Measurements from ENCODE around the gene ABCC8.

ABCC8 gene

DNA sequence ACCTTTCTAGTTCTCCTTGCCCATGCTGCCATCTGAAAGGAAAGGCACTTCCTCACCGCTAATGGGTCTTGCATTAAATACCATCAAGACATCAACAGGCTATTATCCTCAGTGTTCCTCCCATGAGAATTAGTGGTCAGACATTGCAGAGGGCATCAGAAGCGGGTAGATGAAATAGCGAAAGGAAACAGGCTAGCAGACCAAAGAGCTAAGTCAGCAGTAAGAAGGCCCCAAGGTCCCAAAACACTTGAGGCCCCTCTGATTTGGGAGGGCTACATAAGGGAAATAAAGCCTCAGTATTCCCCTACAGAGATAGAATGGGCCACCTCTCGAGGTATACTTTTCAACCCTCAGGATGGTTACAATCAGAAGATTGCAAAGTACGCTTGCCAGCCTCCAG, 101.1 kb downstream of the ABCC8 start:
- Mint-ChIP-seq H3K27me3 (ENCODE audit: low read depth) (no peaks in the 10 kb centered on the region), H3K27ac (no peak overlapping the region), H3K4me3 (no peak overlapping the region), H3K36me3 (ENCODE audit: low read depth) (peaks cover 33% of the 10 kb centered on the region), H3K9me3 (peaks cover 51% of the 10 kb centered on the region), H3K4me1 (no peaks in the 10 kb centered on the region)
- TF ChIP-seq, protein P1, sequence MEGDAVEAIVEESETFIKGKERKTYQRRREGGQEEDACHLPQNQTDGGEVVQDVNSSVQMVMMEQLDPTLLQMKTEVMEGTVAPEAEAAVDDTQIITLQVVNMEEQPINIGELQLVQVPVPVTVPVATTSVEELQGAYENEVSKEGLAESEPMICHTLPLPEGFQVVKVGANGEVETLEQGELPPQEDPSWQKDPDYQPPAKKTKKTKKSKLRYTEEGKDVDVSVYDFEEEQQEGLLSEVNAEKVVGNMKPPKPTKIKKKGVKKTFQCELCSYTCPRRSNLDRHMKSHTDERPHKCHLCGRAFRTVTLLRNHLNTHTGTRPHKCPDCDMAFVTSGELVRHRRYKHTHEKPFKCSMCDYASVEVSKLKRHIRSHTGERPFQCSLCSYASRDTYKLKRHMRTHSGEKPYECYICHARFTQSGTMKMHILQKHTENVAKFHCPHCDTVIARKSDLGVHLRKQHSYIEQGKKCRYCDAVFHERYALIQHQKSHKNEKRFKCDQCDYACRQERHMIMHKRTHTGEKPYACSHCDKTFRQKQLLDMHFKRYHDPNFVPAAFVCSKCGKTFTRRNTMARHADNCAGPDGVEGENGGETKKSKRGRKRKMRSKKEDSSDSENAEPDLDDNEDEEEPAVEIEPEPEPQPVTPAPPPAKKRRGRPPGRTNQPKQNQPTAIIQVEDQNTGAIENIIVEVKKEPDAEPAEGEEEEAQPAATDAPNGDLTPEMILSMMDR (IDR thresholded peaks at IDR 0.05; ENCODE audit: unreplicated experiment in 3 of 3): no peak

GRCh38 chr11:17371614-17372013, 105.0 kb downstream of the ABCC8 start:
- Mint-ChIP-seq H3K27ac (no peak overlapping the region), H3K27me3 (ENCODE audit: low read depth) (peaks cover 4% of the 10 kb centered on the region), H3K4me1 (no peaks in the 10 kb centered on the region), H3K4me3 (no peak overlapping the region), H3K9me3 (peaks cover 70% of the 10 kb centered on the region), H3K36me3 (ENCODE audit: low read depth) (peaks cover 59% of the 10 kb centered on the region)
- TF ChIP-seq, protein P1 (IDR thresholded peaks at IDR 0.05; ENCODE audit: unreplicated experiment in 3 of 3): no peak

DNA sequence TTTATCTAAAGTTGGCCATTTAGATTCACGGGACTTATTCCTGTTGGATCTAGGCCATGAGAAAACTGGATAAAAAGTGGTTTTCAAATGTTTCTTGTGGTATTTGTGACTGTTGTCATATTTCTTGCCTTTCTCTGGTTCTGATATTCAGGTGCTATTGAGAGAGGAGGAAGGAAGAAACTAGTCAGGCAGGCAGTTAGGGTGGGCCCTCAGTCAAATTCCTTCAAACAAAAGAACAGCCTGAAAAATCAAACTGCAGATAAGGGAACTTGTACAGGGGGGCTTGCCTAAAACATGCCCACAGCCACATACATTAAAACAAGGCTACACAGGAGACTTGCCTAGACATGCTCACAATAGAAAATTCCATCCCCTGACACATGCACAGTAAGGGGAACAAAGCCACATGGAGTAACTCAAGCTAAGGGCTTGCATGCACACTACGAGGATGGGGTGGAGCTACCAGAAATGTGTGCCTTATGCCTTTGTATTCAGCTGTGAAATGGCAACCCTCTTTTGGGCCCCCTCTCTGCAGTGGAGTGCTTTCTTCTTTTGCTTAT, 106.9 kb downstream of the ABCC8 start:
- Mint-ChIP-seq H3K4me1 (no peaks in the 10 kb centered on the region), H3K27me3 (ENCODE audit: low read depth) (peaks cover 4% of the 10 kb centered on the region), H3K4me3 (no peak overlapping the region), H3K27ac (no peak overlapping the region), H3K9me3 (peaks cover 65% of the 10 kb centered on the region), H3K36me3 (ENCODE audit: low read depth) (peaks cover 59% of the 10 kb centered on the region)
- TF ChIP-seq, protein P1 (IDR thresholded peaks at IDR 0.05; ENCODE audit: unreplicated experiment in 3 of 3): no peak

DNA sequence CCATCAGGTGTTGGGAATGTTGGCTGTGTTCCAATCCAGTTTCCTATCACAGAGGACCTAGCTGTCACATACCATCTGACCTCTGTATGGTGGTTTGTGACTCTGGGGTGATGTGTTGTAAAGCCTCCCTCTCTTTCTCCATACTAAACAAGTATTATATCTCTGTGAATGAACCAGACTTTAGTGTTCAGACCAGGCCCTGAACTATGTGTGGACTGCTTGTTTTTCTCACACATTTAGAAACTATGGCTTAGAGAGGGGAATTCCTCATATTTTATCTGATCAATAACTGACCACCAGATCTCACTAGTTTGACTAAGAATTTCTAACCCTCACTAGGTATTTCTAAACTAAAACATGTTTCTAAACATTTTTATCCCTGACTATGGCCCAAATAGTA, 107.6 kb downstream of the ABCC8 start:
- Mint-ChIP-seq H3K27me3 (ENCODE audit: low read depth) (peaks cover 4% of the 10 kb centered on the region), H3K36me3 (ENCODE audit: low read depth) (peaks cover 55% of the 10 kb centered on the region), H3K4me3 (no peak overlapping the region), H3K27ac (no peak overlapping the region), H3K9me3 (peaks cover 60% of the 10 kb centered on the region), H3K4me1 (no peaks in the 10 kb centered on the region)
- TF ChIP-seq, protein P1 (IDR thresholded peaks at IDR 0.05; ENCODE audit: unreplicated experiment in 3 of 3): no peak

DNA sequence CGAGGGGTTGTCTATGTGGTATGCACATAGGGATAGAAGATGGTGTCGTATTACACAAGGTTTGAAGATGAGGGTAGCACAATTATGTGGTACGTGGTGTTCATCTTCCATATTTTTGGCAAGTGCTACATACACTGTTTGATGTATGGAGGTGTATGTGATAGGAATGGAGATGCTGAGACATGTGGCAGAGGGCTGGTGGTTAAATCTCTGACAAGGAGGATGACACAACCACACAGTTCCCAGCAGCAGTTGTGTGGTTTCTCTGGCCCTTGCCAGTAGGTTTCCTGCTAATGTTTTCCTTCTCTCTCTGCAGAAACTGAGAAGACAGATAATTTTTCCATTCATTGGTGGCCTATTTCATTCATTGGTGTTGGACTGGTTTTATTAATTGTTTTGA, 108.1 kb downstream of the ABCC8 start:
- Mint-ChIP-seq H3K27me3 (ENCODE audit: low read depth) (peaks cover 4% of the 10 kb centered on the region), H3K36me3 (ENCODE audit: low read depth) (peaks cover 55% of the 10 kb centered on the region), H3K4me3 (no peak overlapping the region), H3K27ac (no peak overlapping the region), H3K9me3 (peaks cover 62% of the 10 kb centered on the region), H3K4me1 (no peaks in the 10 kb centered on the region)
- TF ChIP-seq, protein P1 (IDR thresholded peaks at IDR 0.05; ENCODE audit: unreplicated experiment in 3 of 3): no peak

- TF ChIP-seq, protein P1 (IDR thresholded peaks at IDR 0.05; ENCODE audit: unreplicated experiment in 3 of 3): no peak
- H3K27ac Mint-ChIP-seq: no peak overlapping the region
- no peak overlapping the region for H3K4me3 Mint-ChIP-seq
- H3K9me3 Mint-ChIP-seq: peaks cover 52% of the 10 kb centered on the region
- H3K36me3 Mint-ChIP-seq (ENCODE audit: low read depth): peaks cover 42% of the 10 kb centered on the region
- peaks cover 4% of the 10 kb centered on the region for H3K27me3 Mint-ChIP-seq (ENCODE audit: low read depth)
- no peaks in the 10 kb centered on the region for H3K4me1 Mint-ChIP-seq
Measured at GRCh38 chr11:17366495-17366894, 110.2 kb downstream of the ABCC8 start.
